Left ventricle myocardium inferior (tissue), 1 donor: Measurements from ENCODE around the gene JUN. TPM values are rescaled to one million over a fixed set of nuclear protein-coding genes. Genes with fewer than 3 reads are reported as not detected.

ENCODE experiments used
- DNase-seq: peaks from one replicate; pipeline ENCODE4 v3.0.0-alpha.2; 2020
- H3K27ac ChIP-seq: fragments of 200-600 bp; replicated peaks from 2 replicates; pipeline ENCODE4 v1.8.0; 2021
- H3K27me3 ChIP-seq: fragments of 200-600 bp; 2 replicates; pipeline ENCODE4 v1.8.0; 2021; ENCODE audit warnings: low read depth
- H3K36me3 ChIP-seq: fragments of 200-600 bp; 2 replicates; pipeline ENCODE4 v1.8.0; 2021
- H3K4me1 ChIP-seq: fragments of 200-600 bp; 2 replicates; pipeline ENCODE4 v1.8.0; 2021
- H3K4me3 ChIP-seq: fragments of 200-600 bp; 2 replicates; pipeline ENCODE4 v1.8.0; 2021; ENCODE audit warnings: mild to moderate bottlenecking, moderate library complexity
- H3K9me3 ChIP-seq: fragments of 200-600 bp; replicated peaks from 2 replicates; pipeline ENCODE4 v1.8.0; 2021
- intact Hi-C: fragments of 100-400 bp; cut with micrococcal nuclease; formaldehyde crosslinking; loops from one replicate; pipeline ENCODE4 v1.11.0; 2022
- total RNA-seq: library from RNA; stranded (reverse); fragmentation: NEBNext Ultra II Directional; extraction: Animal tissue kit (Norgen Biotek cat#: 25700); gene quantifications from one replicate; pipeline ENCODE4 v1.2.1, GENCODE V29; 2021
- TF ChIP-seq, protein P1 (sequence below): fragments of 200-600 bp; IDR thresholded peaks from 2 replicates; pipeline ENCODE4 v1.8.0; 2021; ENCODE audit warnings: antibody characterized with exemption, mild to moderate bottlenecking, borderline replicate concordance
- donor health status: DM: no; HTN: yes; CAD: no; lungs with severe emphysema.

JUN gene
- total RNA-seq, 1 donor from 2014 or later, result 101 TPM

DNA sequence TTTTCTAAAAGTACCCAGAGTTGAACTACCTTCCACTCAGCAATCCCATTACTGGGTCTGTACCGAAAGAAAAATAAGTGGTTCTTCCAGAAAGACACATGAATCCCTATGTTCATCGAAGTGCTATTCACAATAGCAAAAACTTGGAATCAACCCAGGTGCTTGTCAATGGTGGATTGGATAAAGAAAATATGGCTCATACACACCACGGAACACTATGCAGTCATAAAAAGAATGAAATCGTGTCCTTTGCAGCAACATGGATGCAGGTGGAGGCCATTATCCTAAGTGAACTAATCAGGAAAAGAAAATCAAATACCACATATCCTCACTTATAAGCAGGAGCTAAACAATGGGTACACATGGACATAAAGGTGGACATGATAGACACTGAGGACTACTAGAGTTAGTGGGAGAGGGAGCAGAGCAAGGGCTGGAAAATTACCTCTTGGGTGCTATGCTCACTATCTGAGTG is 32.9 kb upstream of the JUN start:
- peak overlapping the region; percentile 75 for H3K4me3 ChIP-seq
- no peaks in the 10 kb centered on the region for H3K9me3 ChIP-seq
- H3K27ac ChIP-seq, result peak overlapping the region; percentile 96
- H3K4me1 ChIP-seq, result peaks cover 58% of the 10 kb centered on the region
- no peak for DNase-seq
- TF ChIP-seq, protein P1, sequence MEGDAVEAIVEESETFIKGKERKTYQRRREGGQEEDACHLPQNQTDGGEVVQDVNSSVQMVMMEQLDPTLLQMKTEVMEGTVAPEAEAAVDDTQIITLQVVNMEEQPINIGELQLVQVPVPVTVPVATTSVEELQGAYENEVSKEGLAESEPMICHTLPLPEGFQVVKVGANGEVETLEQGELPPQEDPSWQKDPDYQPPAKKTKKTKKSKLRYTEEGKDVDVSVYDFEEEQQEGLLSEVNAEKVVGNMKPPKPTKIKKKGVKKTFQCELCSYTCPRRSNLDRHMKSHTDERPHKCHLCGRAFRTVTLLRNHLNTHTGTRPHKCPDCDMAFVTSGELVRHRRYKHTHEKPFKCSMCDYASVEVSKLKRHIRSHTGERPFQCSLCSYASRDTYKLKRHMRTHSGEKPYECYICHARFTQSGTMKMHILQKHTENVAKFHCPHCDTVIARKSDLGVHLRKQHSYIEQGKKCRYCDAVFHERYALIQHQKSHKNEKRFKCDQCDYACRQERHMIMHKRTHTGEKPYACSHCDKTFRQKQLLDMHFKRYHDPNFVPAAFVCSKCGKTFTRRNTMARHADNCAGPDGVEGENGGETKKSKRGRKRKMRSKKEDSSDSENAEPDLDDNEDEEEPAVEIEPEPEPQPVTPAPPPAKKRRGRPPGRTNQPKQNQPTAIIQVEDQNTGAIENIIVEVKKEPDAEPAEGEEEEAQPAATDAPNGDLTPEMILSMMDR, result no peak
- H3K27me3 ChIP-seq, result no peaks in the 10 kb centered on the region
- no peaks in the 10 kb centered on the region for H3K36me3 ChIP-seq
- intact Hi-C loops, result loop anchor here (10.0 kb wide), 1 partner anchor 78 kb away; no protein-coding TSS in a partner anchor

DNA sequence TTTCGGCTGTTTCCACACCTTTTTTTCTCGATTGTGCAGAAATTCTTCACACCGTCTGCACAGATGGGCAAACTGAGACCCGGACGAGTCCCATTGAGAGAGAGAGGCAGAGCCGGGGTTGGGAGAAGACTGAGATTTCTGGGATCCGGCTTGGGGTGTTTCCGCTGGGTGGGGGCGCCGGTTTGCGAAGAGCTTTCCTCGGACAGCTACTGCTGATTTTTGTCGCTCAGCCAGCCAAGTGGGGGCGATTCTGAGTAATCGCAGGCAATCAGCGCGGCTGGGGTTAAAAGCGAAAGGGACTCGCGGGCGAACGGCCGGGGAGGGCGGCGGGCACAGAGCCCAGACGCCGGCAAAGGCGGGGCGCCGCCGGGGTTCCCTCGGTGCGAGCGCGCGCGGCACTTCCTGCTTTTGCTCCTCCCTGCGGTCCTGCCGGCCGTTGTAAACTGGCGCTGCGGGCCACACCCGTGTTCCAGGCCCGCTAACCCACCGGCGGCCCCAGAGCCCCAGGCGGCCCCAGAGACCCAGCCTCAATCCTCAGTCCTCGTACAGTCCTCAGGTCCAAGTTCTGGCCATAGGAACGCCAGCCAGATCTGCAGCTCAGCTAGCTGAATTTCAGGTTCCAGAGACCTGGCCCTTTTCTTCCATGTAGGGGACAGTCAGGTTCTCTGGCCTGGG is 32.4 kb upstream of the JUN start:
- Histone ChIP-seq H3K36me3 (no peaks in the 10 kb centered on the region), H3K9me3 (no peaks in the 10 kb centered on the region), H3K27me3 (no peaks in the 10 kb centered on the region), H3K4me1 (peaks cover 52% of the 10 kb centered on the region), H3K27ac (peak overlapping the region; percentile 96), H3K4me3 (peak overlapping the region; percentile 75)
- TF ChIP-seq, protein P1, result peak; percentile 36
- intact Hi-C loops, result loop anchor here (10.0 kb wide), 1 partner anchor 79 kb away; no protein-coding TSS in a partner anchor
- DNase-seq, result peak; percentile 93

DNA sequence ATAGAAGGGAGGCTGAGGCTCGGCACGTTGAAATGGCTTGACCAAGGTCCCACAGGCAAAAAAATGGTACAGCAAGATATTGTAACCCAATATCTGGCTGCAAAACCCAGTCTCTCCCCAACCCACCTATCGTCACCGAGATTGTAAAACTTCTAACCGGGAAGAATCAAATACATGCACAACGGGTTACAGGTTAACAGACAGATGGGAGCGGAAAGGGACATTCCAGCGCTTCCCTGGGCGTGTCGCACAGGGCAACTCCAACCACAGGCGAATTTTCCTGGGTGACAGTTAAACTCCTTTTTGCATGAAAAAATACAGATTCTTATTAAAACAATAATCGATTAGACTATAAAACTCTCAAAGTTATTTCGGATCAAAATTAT is 31.8 kb upstream of the JUN start:
- Histone ChIP-seq H3K4me3 (peak overlapping the region; percentile 75), H3K4me1 (peaks cover 47% of the 10 kb centered on the region), H3K27ac (peak overlapping the region; percentile 96), H3K27me3 (no peaks in the 10 kb centered on the region), H3K36me3 (no peaks in the 10 kb centered on the region), H3K9me3 (no peaks in the 10 kb centered on the region)
- TF ChIP-seq, protein P1, result no peak
- intact Hi-C loops, result loop anchor here (10.0 kb wide), 1 partner anchor 79 kb away; no protein-coding TSS in a partner anchor
- peak; percentile 26 for DNase-seq

DNA sequence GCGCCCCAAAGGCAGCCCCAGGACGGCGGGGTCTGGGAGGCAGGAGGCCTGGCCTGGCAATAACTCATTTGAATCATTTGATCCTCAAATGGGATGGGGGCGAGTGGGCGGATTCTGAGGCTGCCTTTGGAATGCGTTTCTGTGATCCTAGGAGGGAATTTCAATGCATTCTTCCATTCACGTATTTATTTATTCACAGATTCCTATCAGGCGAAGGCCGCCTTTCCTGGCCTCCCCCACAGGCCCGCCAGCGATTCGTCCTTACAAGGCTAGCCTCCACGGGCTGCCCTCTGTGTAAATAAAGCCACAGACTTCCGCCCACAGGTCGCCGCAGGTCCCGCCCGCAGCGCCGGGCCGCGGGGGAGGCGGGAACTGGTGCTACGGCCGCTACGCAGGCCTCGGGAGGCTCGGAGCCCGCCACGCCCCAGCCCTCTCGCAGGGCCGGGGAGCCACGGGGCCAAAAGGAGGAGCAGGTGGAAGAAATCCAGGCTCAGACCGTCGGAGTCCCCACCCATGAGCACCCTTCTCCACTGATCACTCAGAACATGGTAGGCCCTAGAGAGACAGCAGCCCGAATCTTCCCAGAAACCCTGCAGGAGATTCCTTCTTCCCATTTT is 31.3 kb upstream of the JUN start:
- peak overlapping the region; percentile 75 for H3K4me3 ChIP-seq
- TF ChIP-seq, protein P1, result no peak
- no peaks in the 10 kb centered on the region for H3K9me3 ChIP-seq
- intact Hi-C loops, result loop anchor here (10.0 kb wide), 1 partner anchor 80 kb away; no protein-coding TSS in a partner anchor
- no peaks in the 10 kb centered on the region for H3K27me3 ChIP-seq
- peaks cover 46% of the 10 kb centered on the region for H3K4me1 ChIP-seq
- H3K27ac ChIP-seq, result peak overlapping the region; percentile 96
- H3K36me3 ChIP-seq, result no peaks in the 10 kb centered on the region
- DNase-seq, result peak; percentile 85

DNA sequence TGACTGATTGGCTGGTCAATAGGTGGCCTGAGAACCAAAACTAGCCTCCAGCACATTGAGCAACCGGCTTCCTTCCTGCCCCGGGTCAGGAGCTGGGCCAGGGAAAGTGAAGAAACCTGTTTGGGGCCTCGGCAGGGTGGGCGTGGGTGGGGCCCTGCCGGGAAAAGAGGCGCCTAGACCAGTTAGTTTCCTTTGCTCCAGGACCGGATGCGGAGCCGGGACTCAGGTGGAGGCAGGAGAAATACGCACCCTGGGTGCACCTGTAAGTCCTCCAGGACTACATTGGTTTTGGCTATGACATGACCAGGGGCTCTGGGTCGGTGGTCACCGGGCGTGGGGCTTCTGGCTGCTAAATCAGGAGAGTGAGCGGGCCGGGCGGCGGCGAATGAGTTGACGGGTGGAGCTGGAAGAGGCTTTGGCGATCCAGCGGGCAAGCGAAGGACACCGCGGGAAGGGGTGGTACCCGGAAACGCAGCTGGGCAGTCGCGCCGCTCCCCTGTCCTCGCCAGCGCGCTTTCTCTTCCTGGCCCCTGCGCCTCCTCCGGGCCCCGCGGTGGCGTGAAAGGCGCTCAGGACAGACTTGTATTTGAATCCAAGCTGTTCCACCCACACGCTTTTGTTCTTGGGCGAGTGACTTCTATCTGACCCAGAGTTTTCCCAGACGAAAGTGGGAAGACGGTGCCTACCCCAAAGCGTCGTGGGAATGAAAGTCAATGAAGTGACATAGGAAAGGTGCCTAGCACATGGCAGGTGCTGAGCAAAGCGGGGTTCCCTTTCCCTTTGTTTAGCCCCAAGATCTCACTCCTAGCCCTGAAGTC is 30.6 kb upstream of the JUN start:
- TF ChIP-seq, protein P1, result no peak
- H3K4me3 ChIP-seq, result peak overlapping the region; percentile 75
- peak; percentile 58 for DNase-seq
- H3K9me3 ChIP-seq, result no peaks in the 10 kb centered on the region
- H3K4me1 ChIP-seq, result peaks cover 43% of the 10 kb centered on the region
- H3K36me3 ChIP-seq, result no peaks in the 10 kb centered on the region
- no peaks in the 10 kb centered on the region for H3K27me3 ChIP-seq
- H3K27ac ChIP-seq, result peak overlapping the region; percentile 96
- intact Hi-C loops, result loop anchor here (10.0 kb wide), 1 partner anchor 80 kb away; no protein-coding TSS in a partner anchor
